ENCODE data around the gene TMEM132C.

TMEM132C gene

GRCh38 chr12:128734371-128734770, 467.4 kb downstream of the TMEM132C start:
- H3K27ac ChIP-seq: no peak overlapping the region

GRCh38 chr12:128737292-128737966, 470.5 kb downstream of the TMEM132C start:
- no peak for DNase-seq (ENCODE audit: low read depth, low spot score)
- H3K27ac ChIP-seq: no peak overlapping the region

More at GRCh38 chr12:128734371-128734770, 467.4 kb downstream of the TMEM132C start:
- no peak for DNase-seq (ENCODE audit: low read depth, low spot score)

DNA sequence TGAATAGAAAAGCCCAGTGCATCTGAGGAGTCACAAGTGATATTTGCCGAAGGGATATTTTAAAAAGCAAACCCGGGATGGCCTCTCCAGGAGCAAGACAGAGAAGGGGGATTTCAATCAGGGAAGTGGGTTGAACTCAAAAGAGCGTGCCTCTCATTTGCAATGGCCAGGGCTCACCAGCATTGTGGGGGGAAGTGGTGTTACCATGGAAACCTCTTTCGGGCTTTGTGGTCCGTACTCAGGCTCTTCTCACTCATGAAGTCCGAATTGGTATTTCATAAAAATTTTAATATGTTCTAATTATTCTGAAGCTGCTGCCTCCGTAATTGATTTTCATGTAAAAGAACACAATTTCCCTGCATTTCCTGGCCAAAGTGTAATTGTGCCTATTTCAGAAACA, 476.9 kb downstream of the TMEM132C start:
- no peak for DNase-seq (ENCODE audit: low read depth, low spot score)
- H3K27ac ChIP-seq: no peak overlapping the region

GRCh38 chr12:128745772-128746689, 479.1 kb downstream of the TMEM132C start:
- DNase-seq (ENCODE audit: low read depth, low spot score): no peak
- no peak overlapping the region for H3K27ac ChIP-seq

- no peak overlapping the region for H3K27ac ChIP-seq
- DNase-seq (ENCODE audit: low read depth, low spot score): no peak
Measured at GRCh38 chr12:128747441-128747840, 480.5 kb downstream of the TMEM132C start.

DNA sequence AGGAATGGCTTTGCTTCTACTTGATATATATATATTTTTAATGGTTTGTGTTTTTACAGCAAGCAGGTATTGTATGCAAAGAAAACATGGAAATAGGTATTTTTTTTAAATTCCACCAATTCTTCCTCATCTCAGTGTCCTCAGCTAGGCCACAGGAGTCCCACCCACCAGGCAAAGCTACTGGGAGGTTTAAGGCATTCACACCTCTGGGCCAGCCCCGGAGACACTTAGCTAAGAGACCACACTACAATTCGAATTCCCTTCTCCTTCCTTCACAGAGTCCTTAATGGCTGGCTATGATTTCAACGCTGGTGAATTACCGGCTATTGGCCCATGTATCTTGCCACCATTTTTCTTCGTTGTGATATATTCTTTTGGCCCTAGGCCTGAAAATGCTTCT, 485.4 kb downstream of the TMEM132C start:
- no peak overlapping the region for H3K27ac ChIP-seq
- DNase-seq (ENCODE audit: low read depth, low spot score): no peak

DNA sequence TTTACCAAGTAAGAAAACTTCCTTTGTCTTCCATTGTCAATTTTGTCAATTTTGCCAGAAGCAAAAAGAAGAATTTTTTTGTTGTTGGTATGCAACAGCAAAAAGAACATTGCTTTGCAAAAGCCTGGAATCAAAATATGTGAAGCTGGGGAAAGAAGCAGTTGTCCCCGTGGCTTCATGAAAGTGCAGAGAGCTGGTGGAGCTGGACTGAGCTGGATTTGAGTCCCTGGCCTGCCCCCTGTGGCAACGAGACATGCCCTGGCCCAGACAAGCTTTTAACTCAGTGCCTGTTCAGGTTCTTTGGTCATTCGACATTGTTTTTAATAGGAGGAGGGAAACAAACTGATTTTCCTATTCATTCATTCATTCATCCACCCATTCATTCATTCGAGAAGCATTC, 486.5 kb downstream of the TMEM132C start:
- peak overlapping the region; percentile 6 for H3K27ac ChIP-seq
- DNase-seq (ENCODE audit: low read depth, low spot score): no peak

- peak overlapping the region; percentile 6 for H3K27ac ChIP-seq
- DNase-seq (ENCODE audit: low read depth, low spot score): no peak
Measured at GRCh38 chr12:128754275-128754674, 487.3 kb downstream of the TMEM132C start.

DNA sequence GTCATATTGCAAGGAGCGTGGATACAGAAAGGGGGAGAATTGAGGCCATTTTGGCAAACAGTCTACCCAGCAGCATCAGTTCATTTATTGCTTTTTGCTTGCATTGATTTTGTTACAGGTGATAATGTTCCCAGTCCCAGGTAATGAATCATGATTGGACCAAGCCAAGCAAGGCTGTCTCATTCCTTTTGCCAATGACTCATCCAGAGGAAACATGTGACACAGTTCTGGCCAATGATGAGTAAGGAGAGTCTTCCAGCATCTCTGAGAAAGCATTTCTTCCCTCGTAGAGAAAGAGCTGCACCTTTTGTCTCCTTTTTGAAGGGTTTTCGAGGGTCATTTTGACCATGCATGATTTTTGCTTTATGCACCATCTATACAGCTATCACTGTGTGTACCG, 488.6 kb downstream of the TMEM132C start:
- no peak for DNase-seq (ENCODE audit: low read depth, low spot score)

More for the DNA sequence above, 488.6 kb downstream of the TMEM132C start:
- H3K27ac ChIP-seq: no peak overlapping the region
